PC-9 (cell line): ENCODE results near the gene RTL9. TPM values are rescaled to one million over a fixed set of nuclear protein-coding genes. Genes with fewer than 3 reads are reported as not detected.

Experiments
- BruUV-seq: library from RNA; stranded (reverse); fragments of 400-500 nt; replicated peaks from 2 replicates; lab custom pipeline; 2021; lab: Mats Ljungman, UMichigan
- CTCF ChIA-PET: fragments of 300-600 bp; sonication (Branson Sonifier 250); formaldehyde crosslinking; loops from one replicate; lab custom pipeline; 2022; ENCODE audit warnings: antibody characterized with exemption; lab: Charles Lee
- POLR2A ChIA-PET: fragments of 300-600 bp; sonication (Branson Sonifier 250); formaldehyde crosslinking; loops from one replicate; lab custom pipeline; 2022; ENCODE audit warnings: antibody characterized with exemption; ENCODE audit not compliant: unreplicated experiment; lab: Charles Lee
- DNase-seq, 2 experiments: peaks; one replicate each; pipeline versions ENCODE4 v3.0.0 to v3.0.0-alpha.2; 2015 to 2022; ENCODE audit warnings: mixed read lengths in 1 of 2
- H2AFZ ChIP-seq: fragments of 200-600 bp; sonication (generic); 2 replicates; pipeline ENCODE4 v1.8.1; 2017; ENCODE audit warnings: antibody characterized with exemption
- H3F3A ChIP-seq: fragments of 200-600 bp; sonication (generic); 2 replicates; pipeline ENCODE4 v1.8.1; 2017; ENCODE audit warnings: antibody characterized with exemption, mild to moderate bottlenecking, low read depth; ENCODE audit not compliant: insufficient read depth
- H3K27ac ChIP-seq: fragments of 200-600 bp; sonication (generic); 2 replicates; pipeline ENCODE4 v1.6.1; 2016; ENCODE audit warnings: mixed run types
- H3K27me3 ChIP-seq: fragments of 200-600 bp; sonication (generic); 2 replicates; pipeline ENCODE4 v1.6.1; 2016; ENCODE audit warnings: low read depth, mixed run types; ENCODE audit not compliant: insufficient read depth
- H3K36me3 ChIP-seq: fragments of 200-600 bp; sonication (generic); 2 replicates; pipeline ENCODE4 v1.6.1; 2016; ENCODE audit warnings: low read depth, mixed run types
- H3K4me1 ChIP-seq: fragments of 200-600 bp; sonication (generic); replicated peaks from 2 replicates; pipeline ENCODE4 v1.6.1; 2016; ENCODE audit warnings: mixed run types; ENCODE audit not compliant: insufficient read depth
- H3K4me2 ChIP-seq: fragments of 200-600 bp; sonication (generic); 2 replicates; pipeline ENCODE4 v1.6.1; 2017; ENCODE audit warnings: mixed run types
- H3K4me3 ChIP-seq: fragments of 200-600 bp; sonication (generic); 2 replicates; pipeline ENCODE4 v1.6.1; 2016; ENCODE audit warnings: mixed run types
- H3K79me2 ChIP-seq: fragments of 200-600 bp; sonication (generic); 2 replicates; pipeline ENCODE4 v1.6.1; 2017; ENCODE audit warnings: low read depth, mixed run types
- H3K9me2 ChIP-seq: fragments of 200-600 bp; sonication (generic); 2 replicates; pipeline ENCODE4 v1.8.1; 2017; ENCODE audit warnings: mild to moderate bottlenecking; ENCODE audit not compliant: insufficient read depth
- H3K9me3 ChIP-seq: fragments of 200-600 bp; sonication (generic); 2 replicates; pipeline ENCODE4 v1.8.1; 2016; ENCODE audit warnings: low read depth; ENCODE audit not compliant: insufficient read depth
- H4K20me1 ChIP-seq: fragments of 200-600 bp; sonication (generic); 2 replicates; pipeline ENCODE4 v1.8.1; 2017; ENCODE audit not compliant: insufficient read depth
- EZH2 ChIP-seq: fragments of 200-600 bp; sonication (generic); IDR thresholded peaks from 2 replicates; pipeline ENCODE4 v1.8.0; 2017; ENCODE audit warnings: antibody characterized with exemption, low read depth
- intact Hi-C: fragments of 100-400 bp; cut with micrococcal nuclease; formaldehyde crosslinking; loops from one replicate; pipeline ENCODE4 v1.10.0; 2022; ENCODE audit not compliant: unreplicated experiment
- total RNA-seq: library from RNA; stranded (reverse); gene quantifications from 2 replicates; pipeline ENCODE4 v1.2.3, GENCODE V29; 2021
- TF ChIP-seq, protein P1 (sequence below): fragments of 200-600 bp; sonication (generic); conservative IDR thresholded peaks from 2 replicates; pipeline ENCODE4 v1.6.1; 2017; ENCODE audit warnings: mixed run types, antibody characterized with exemption, mild to moderate bottlenecking, moderate library complexity

The RTL9 gene
- total RNA-seq, 1 experiment from 2014 or later, result 0.79 TPM

DNA sequence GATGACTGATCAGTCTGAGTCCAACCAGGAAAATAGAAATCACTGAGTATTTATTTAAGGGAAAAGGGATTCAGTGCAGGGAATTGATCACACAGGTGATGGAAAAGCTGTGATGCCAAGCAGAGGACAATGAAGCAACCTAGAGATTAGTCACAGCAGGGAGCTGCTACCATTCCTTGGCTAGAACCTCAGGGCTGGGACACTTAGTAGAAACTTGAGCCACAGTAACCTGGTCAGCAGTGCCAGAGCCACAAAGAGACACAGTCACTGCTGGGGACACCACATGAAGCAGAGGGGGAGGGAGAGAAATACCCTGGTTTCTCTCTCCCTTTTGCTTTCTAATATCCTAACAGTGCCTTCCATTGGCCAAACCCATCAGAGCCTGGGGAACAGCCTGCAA lies 38.7 kb downstream of the RTL9 start:
- POLR2A ChIA-PET, result no interaction called here
- no TSS peak for BruUV-seq
- H3K9me2 ChIP-seq, result no peaks in the 10 kb centered on the region
- H3K4me1 ChIP-seq, result peaks cover 62% of the 10 kb centered on the region
- no peaks in the 10 kb centered on the region for H3K79me2 ChIP-seq
- H3K4me2 ChIP-seq, result peak overlapping the region; percentile 72
- TF ChIP-seq, protein P1, sequence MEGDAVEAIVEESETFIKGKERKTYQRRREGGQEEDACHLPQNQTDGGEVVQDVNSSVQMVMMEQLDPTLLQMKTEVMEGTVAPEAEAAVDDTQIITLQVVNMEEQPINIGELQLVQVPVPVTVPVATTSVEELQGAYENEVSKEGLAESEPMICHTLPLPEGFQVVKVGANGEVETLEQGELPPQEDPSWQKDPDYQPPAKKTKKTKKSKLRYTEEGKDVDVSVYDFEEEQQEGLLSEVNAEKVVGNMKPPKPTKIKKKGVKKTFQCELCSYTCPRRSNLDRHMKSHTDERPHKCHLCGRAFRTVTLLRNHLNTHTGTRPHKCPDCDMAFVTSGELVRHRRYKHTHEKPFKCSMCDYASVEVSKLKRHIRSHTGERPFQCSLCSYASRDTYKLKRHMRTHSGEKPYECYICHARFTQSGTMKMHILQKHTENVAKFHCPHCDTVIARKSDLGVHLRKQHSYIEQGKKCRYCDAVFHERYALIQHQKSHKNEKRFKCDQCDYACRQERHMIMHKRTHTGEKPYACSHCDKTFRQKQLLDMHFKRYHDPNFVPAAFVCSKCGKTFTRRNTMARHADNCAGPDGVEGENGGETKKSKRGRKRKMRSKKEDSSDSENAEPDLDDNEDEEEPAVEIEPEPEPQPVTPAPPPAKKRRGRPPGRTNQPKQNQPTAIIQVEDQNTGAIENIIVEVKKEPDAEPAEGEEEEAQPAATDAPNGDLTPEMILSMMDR, result no peak
- TF ChIP-seq EZH2, result no peak
- H3F3A ChIP-seq, result peaks cover 61% of the 10 kb centered on the region
- H3K27ac ChIP-seq, result peak overlapping the region; percentile 77
- no peaks in the 10 kb centered on the region for H3K9me3 ChIP-seq
- no peaks in the 10 kb centered on the region for H4K20me1 ChIP-seq
- intact Hi-C loops, result loop anchor here (2.0 to 5.0 kb wide), 2 partner anchors 187 to 2000 kb away; no protein-coding TSS in a partner anchor
- no peak overlapping the region for H2AFZ ChIP-seq
- CTCF ChIA-PET, result no interaction called here
- peak in 1 of 2 experiments; percentile 67 for DNase-seq
- H3K27me3 ChIP-seq, result no peaks in the 10 kb centered on the region
- H3K4me3 ChIP-seq, result peak overlapping the region; percentile 11; the same call in 1 of the 2 replicates
- no peaks in the 10 kb centered on the region for H3K36me3 ChIP-seq

DNA sequence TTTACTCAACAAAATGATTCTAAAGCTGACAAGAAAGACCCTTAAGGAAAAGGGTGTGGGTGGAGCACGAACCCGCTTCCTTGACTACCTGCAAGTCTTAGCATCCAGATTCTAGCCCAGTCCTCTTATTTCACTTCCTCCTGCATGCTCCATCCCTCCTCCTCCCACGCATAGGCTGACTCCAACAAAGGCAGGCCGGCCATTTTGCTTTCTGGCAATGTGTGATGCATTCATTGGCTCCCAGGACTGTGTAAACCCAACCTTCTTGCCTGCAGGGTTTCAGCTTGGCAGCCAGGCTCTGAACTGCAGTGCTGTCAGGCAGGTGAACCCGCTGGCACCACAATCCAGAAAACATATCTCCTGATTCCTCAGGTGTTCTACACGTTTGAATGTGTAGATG lies 39.3 kb downstream of the RTL9 start:
- CTCF ChIA-PET, result no interaction called here

DNA sequence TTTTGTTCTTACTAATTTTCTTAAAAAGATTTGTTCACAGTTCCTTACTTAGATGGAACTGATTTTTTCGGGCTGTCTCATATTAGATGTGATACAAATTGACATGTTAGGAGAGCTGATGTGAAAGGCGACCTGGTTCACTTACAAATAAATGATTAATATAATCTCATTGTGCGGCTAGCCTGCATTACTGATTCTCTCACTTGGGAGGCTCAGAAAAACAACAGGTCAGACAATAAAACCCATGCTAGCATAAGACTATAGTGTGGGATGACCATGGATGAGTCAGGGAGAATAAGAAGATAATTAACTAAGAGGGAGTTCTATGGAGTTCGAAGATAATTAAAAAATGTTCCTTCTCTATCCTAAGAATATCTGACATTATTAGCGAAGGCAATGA lies 40.8 kb downstream of the RTL9 start:
- Histone ChIP-seq H3K4me3 (no peak overlapping the region), H3K4me2 (no peak overlapping the region), H3F3A (peaks cover 68% of the 10 kb centered on the region), H2AFZ (no peak overlapping the region), H3K9me3 (no peaks in the 10 kb centered on the region), H3K9me2 (no peaks in the 10 kb centered on the region), H4K20me1 (no peaks in the 10 kb centered on the region), H3K79me2 (no peaks in the 10 kb centered on the region), H3K27me3 (no peaks in the 10 kb centered on the region), H3K4me1 (peaks cover 77% of the 10 kb centered on the region), H3K27ac (no peak overlapping the region), H3K36me3 (no peaks in the 10 kb centered on the region)
- CTCF ChIA-PET, result no interaction called here
- no peak for DNase-seq
- intact Hi-C loops, result loop anchor here (5.0 kb wide), 1 partner anchor 2002 kb away; no protein-coding TSS in a partner anchor
- TF ChIP-seq, protein P1, result no peak
- no peak for TF ChIP-seq EZH2
- BruUV-seq, result no TSS peak
- POLR2A ChIA-PET, result no interaction called here

More for the DNA sequence above, 39.3 kb downstream of the RTL9 start:
- no peak for DNase-seq
- Histone ChIP-seq H3K4me2 (peak overlapping the region; percentile 72), H4K20me1 (no peaks in the 10 kb centered on the region), H2AFZ (no peak overlapping the region), H3K36me3 (no peaks in the 10 kb centered on the region), H3K79me2 (no peaks in the 10 kb centered on the region), H3K4me1 (peaks cover 67% of the 10 kb centered on the region), H3K9me2 (no peaks in the 10 kb centered on the region), H3K9me3 (no peaks in the 10 kb centered on the region), H3K4me3 (no peak overlapping the region), H3K27me3 (no peaks in the 10 kb centered on the region), H3K27ac (peak overlapping the region; percentile 77), H3F3A (peaks cover 66% of the 10 kb centered on the region)
- intact Hi-C loops, result loop anchor here (2.0 to 5.0 kb wide), 2 partner anchors 187 to 2001 kb away; no protein-coding TSS in a partner anchor
- POLR2A ChIA-PET, result no interaction called here
- BruUV-seq, result no TSS peak
- TF ChIP-seq EZH2, result no peak
- TF ChIP-seq, protein P1, result no peak
